Kidney epithelial cell (primary cell): ENCODE data around the gene BSND. TPM values are rescaled to one million over a fixed set of nuclear protein-coding genes. Genes with fewer than 3 reads are reported as not detected.
"Not testable (repeated sequence)": the region's sequence is repeated elsewhere in the genome, so short reads cannot be mapped to it uniquely, and the experiment has no call there.

ENCODE experiments used
- DNase-seq: peaks from one replicate; pipeline ENCODE4 v3.0.0-alpha.2; 2010; ENCODE audit warnings: low read depth
- H3K27me3 ChIP-seq: 2 replicates; pipeline ENCODE4 v1.6.0; 2011; ENCODE audit warnings: low read length; ENCODE audit not compliant: control insufficient read depth, insufficient read depth
- H3K36me3 ChIP-seq: 2 replicates; pipeline ENCODE4 v1.5.1; 2011; ENCODE audit warnings: low read length; ENCODE audit not compliant: control insufficient read depth, insufficient read depth
- H3K4me3 ChIP-seq: 2 replicates; pipeline ENCODE4 v1.5.1; 2011; ENCODE audit warnings: low read depth, mild to moderate bottlenecking, control low read depth, low read length
- CTCF ChIP-seq: IDR thresholded peaks from 2 replicates; pipeline ENCODE4 v1.5.1; 2011; ENCODE audit warnings: mild to moderate bottlenecking, moderate library complexity, low read length, control low read depth, inconsistent platforms; ENCODE audit not compliant: insufficient read depth, poor library complexity, severe bottlenecking
- total RNA-seq: library from RNA; depleted of rRNA; stranded (reverse); fragments of >200 nt; gene quantifications from 2 replicates; pipeline ENCODE4 v1.2.3, GENCODE V29; 2015

The BSND gene
- total RNA-seq, 1 donor from 2014 or later, result not detected

- TF ChIP-seq CTCF, result no peak
- no peak for DNase-seq
- Histone ChIP-seq H3K36me3 (no peaks in the 10 kb centered on the region), H3K4me3 (no peak overlapping the region), H3K27me3 (peaks cover 13% of the 10 kb centered on the region)
These were observed 19.7 kb downstream of the BSND start for GRCh38 chr1:55018395-55018794.

- no peak overlapping the region for H3K4me3 ChIP-seq
- no peaks in the 10 kb centered on the region for H3K36me3 ChIP-seq
- H3K27me3 ChIP-seq, result peaks cover 3% of the 10 kb centered on the region
- DNase-seq, result peak; percentile 72
- peak; percentile 99 for TF ChIP-seq CTCF
These were observed 23.3 kb downstream of the BSND start for GRCh38 chr1:55021942-55022546.

GRCh38 chr1:55024163-55024562 lies 25.4 kb downstream of the BSND start:
- not testable (repeated sequence) for H3K36me3 ChIP-seq, H3K27me3 ChIP-seq, DNase-seq

GRCh38 chr1:55026682-55027081 lies 27.9 kb downstream of the BSND start:
- not testable (repeated sequence) for H3K27me3 ChIP-seq, H3K4me3 ChIP-seq, H3K36me3 ChIP-seq, DNase-seq

More at GRCh38 chr1:55024163-55024562, 25.4 kb downstream of the BSND start:
- not testable (repeated sequence) for H3K4me3 ChIP-seq

GRCh38 chr1:55031098-55031497 lies 32.4 kb downstream of the BSND start:
- not testable (repeated sequence) for H3K36me3 ChIP-seq, DNase-seq, H3K4me3 ChIP-seq
- H3K27me3 ChIP-seq, result peaks cover 18% of the 10 kb centered on the region

GRCh38 chr1:55033265-55033614 lies 34.5 kb downstream of the BSND start:
- peaks cover 20% of the 10 kb centered on the region for H3K27me3 ChIP-seq
- DNase-seq, result no peak
- TF ChIP-seq CTCF, result no peak

GRCh38 chr1:55034476-55035133 lies 35.9 kb downstream of the BSND start:
- TF ChIP-seq CTCF, result no peak
- no peak for DNase-seq
- no peak overlapping the region for H3K4me3 ChIP-seq
- H3K36me3 ChIP-seq, result no peaks in the 10 kb centered on the region
- H3K27me3 ChIP-seq, result peaks cover 22% of the 10 kb centered on the region

More at GRCh38 chr1:55033265-55033614, 34.5 kb downstream of the BSND start:
- H3K36me3 ChIP-seq, result no peaks in the 10 kb centered on the region
- H3K4me3 ChIP-seq, result no peak overlapping the region
